Trophoblast cell (in vitro differentiated cells and primary cell): Measurements from ENCODE around the gene TMEM45A.

Experiments
- DNase-seq, 2 donors: peaks; one replicate each; pipeline ENCODE4 v3.0.0-alpha.2; 2016
- H2AFZ ChIP-seq: 2 replicates; pipeline ENCODE4 v1.6.1; 2013; ENCODE audit warnings: low read length, moderate library complexity, mild to moderate bottlenecking; ENCODE audit not compliant: insufficient read depth, poor library complexity
- H2AK5ac ChIP-seq: 2 replicates; pipeline ENCODE4 v1.6.1; 2013; ENCODE audit warnings: mild to moderate bottlenecking, low read length
- H2BK120ac ChIP-seq: 2 replicates; pipeline ENCODE4 v1.6.1; 2013; ENCODE audit warnings: low read length, mild to moderate bottlenecking, moderate library complexity; ENCODE audit not compliant: insufficient read depth, poor library complexity
- H2BK12ac ChIP-seq: 2 replicates; pipeline ENCODE4 v1.6.1; 2013; ENCODE audit warnings: mild to moderate bottlenecking, low read length, moderate library complexity
- H2BK5ac ChIP-seq: 2 replicates; pipeline ENCODE4 v1.6.1; 2013; ENCODE audit warnings: low read length, low read depth, moderate library complexity, mild to moderate bottlenecking; ENCODE audit not compliant: poor library complexity
- H3K14ac ChIP-seq: 2 replicates; pipeline ENCODE4 v1.6.1; 2013; ENCODE audit warnings: mild to moderate bottlenecking, low read length
- H3K18ac ChIP-seq: 2 replicates; pipeline ENCODE4 v1.6.1; 2013; ENCODE audit warnings: mild to moderate bottlenecking, low read length
- H3K23ac ChIP-seq: 2 replicates; pipeline ENCODE4 v1.6.1; 2013; ENCODE audit warnings: low read length
- H3K27ac ChIP-seq: 2 replicates; pipeline ENCODE4 v1.5.1; 2013; ENCODE audit warnings: low read depth, mild to moderate bottlenecking, inconsistent platforms, low read length, moderate library complexity
- H3K27me3 ChIP-seq: 2 replicates; pipeline ENCODE4 v1.6.1; 2013; ENCODE audit warnings: inconsistent platforms, mild to moderate bottlenecking, low read length, moderate library complexity; ENCODE audit not compliant: insufficient read depth
- H3K36me3 ChIP-seq, 2 experiments: 1 replicate in 1 of 2; 2 replicates in 1 of 2; pipeline ENCODE4 v1.6.1; 2013; ENCODE audit warnings: low read length in 2 of 2, mild to moderate bottlenecking in 2 of 2, moderate library complexity in 1 of 2; ENCODE audit not compliant: insufficient read depth in 2 of 2, control insufficient read depth in 1 of 2
- H3K4ac ChIP-seq: 2 replicates; pipeline ENCODE4 v1.6.1; 2013; ENCODE audit warnings: low read depth, mild to moderate bottlenecking, low read length, moderate library complexity
- H3K4me1 ChIP-seq, 2 experiments: 1 replicate in 1 of 2; 2 replicates in 1 of 2; pipeline ENCODE4 v1.6.1; 2013; ENCODE audit warnings: low read length in 2 of 2, mild to moderate bottlenecking in 2 of 2, moderate library complexity in 1 of 2; ENCODE audit not compliant: insufficient read depth in 2 of 2, control insufficient read depth in 1 of 2
- H3K4me2 ChIP-seq: 2 replicates; pipeline ENCODE4 v1.6.1; 2013; ENCODE audit warnings: inconsistent platforms, mild to moderate bottlenecking, low read length, moderate library complexity
- H3K4me3 ChIP-seq: 2 replicates; pipeline ENCODE4 v1.5.1; 2013; ENCODE audit warnings: mild to moderate bottlenecking, low read depth, low read length, inconsistent platforms
- H3K79me1 ChIP-seq: one replicate; pipeline ENCODE4 v1.6.1; 2013; ENCODE audit warnings: low read length
- H3K79me2 ChIP-seq: 2 replicates; pipeline ENCODE4 v1.6.1; 2013; ENCODE audit warnings: low read length, mild to moderate bottlenecking; ENCODE audit not compliant: control insufficient read depth, insufficient read depth, poor library complexity
- H3K9ac ChIP-seq: 2 replicates; pipeline ENCODE4 v1.6.1; 2013; ENCODE audit warnings: mild to moderate bottlenecking, low read length
- H3K9me3 ChIP-seq: 2 replicates; pipeline ENCODE4 v1.6.1; 2013; ENCODE audit warnings: low read depth, mild to moderate bottlenecking, control low read depth, inconsistent platforms, low read length; ENCODE audit not compliant: insufficient read depth
- H4K12ac ChIP-seq: 2 replicates; pipeline ENCODE4 v1.6.1; 2013; ENCODE audit warnings: low read depth, mild to moderate bottlenecking, low read length, moderate library complexity
- H4K8ac ChIP-seq: 2 replicates; pipeline ENCODE4 v1.6.1; 2013; ENCODE audit warnings: low read depth, mild to moderate bottlenecking, low read length, moderate library complexity
- H4K91ac ChIP-seq: one replicate; pipeline ENCODE4 v1.6.1; 2013; ENCODE audit warnings: low read depth, mild to moderate bottlenecking, low read length, moderate library complexity
- WGBS: extraction: QIAGEN DNeasy Blood & Tissue Kit; methylation state at CpG from one replicate; pipeline ENCODE4 v1.1.7; 2013; ENCODE audit warnings: missing lambda C conversion rate; ENCODE audit not compliant: insufficient read length, insufficient coverage; ENCODE audit errors: extremely low coverage; 5-methylcytosine and 5-hydroxymethylcytosine counted together

The TMEM45A gene

GRCh38 chr3:100606894-100607512 is 114.6 kb downstream of the TMEM45A start:
- Histone ChIP-seq H3K4me1 (no peaks in the 10 kb centered on the region), H4K12ac (no peak overlapping the region), H3K4me2 (no peak overlapping the region), H2BK120ac (no peak overlapping the region), H3K27me3 (no peaks in the 10 kb centered on the region), H4K8ac (no peak overlapping the region), H3K23ac (no peak overlapping the region), H2AFZ (no peak overlapping the region), H3K4ac (no peak overlapping the region), H2BK5ac (no peak overlapping the region), H3K9me3 (peaks cover 1% of the 10 kb centered on the region), H3K79me1 (no peaks in the 10 kb centered on the region), H4K91ac (no peak overlapping the region), H3K79me2 (no peaks in the 10 kb centered on the region), H2BK12ac (no peak overlapping the region), H3K36me3 (no peaks in the 10 kb centered on the region), H3K9ac (no peak overlapping the region), H3K14ac (no peak overlapping the region), H3K4me3 (no peak overlapping the region), H3K27ac (no peak overlapping the region), H2AK5ac (no peak overlapping the region), H3K18ac (no peak overlapping the region)
- no peak for DNase-seq

DNA sequence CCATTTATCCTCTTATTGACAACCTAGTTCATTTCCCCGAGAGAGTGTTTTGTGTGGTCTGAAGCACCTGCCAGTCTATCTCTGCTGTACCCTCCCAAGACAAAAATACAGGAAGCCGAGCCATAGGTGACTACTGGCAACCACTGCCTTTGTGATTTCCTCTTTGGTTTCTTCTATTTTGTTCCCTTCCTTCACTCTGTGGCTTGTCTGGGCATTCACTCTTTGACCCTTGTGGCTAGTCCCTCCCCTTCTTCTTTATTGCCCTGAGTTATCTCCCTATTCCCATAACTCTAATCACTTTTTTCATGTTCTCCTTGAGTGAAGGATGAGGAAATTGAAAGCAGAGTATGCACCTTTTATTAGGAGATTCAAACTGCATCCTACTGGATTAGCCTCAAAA is 116.9 kb downstream of the TMEM45A start, which contains the start of gene ADGRG7:
ADGRG7 (plus strand) TSS at position 297 of the 400 bp plus-strand sequence. CDS start 256 bp downstream, outside the sequence.
- Histone ChIP-seq H3K9me3 (peaks cover 1% of the 10 kb centered on the region), H2BK120ac (no peak within 1 kb of the TSS), H3K27me3 (no peaks in the 10 kb centered on the region), H3K79me2 (no peaks in the 10 kb centered on the region), H2BK12ac (no peak within 1 kb of the TSS), H3K27ac (no peak within 1 kb of the TSS), H3K4me3 (no peak within 1 kb of the TSS), H4K8ac (no peak within 1 kb of the TSS), H3K18ac (no peak within 1 kb of the TSS), H3K79me1 (no peaks in the 10 kb centered on the region), H4K12ac (no peak within 1 kb of the TSS), H3K36me3 (no peaks in the 10 kb centered on the region), H3K9ac (no peak within 1 kb of the TSS), H2BK5ac (no peak within 1 kb of the TSS), H2AFZ (no peak within 1 kb of the TSS), H3K23ac (no peak within 1 kb of the TSS), H3K4me2 (no peak within 1 kb of the TSS), H3K4me1 (no peaks in the 10 kb centered on the region), H3K4ac (no peak within 1 kb of the TSS), H2AK5ac (no peak within 1 kb of the TSS), H4K91ac (no peak within 1 kb of the TSS), H3K14ac (no peak within 1 kb of the TSS)
- no peak for DNase-seq
- no CpG with 5 or more reads among the region's 2 CpGs for WGBS

- no CpG with 5 or more reads among the region's 2 CpGs for WGBS
- H3K36me3 ChIP-seq: no peaks in the 10 kb centered on the region
- H2AFZ ChIP-seq: no peak overlapping the region
Measured at GRCh38 chr3:100609963-100610362, 117.5 kb downstream of the TMEM45A start.

GRCh38 chr3:100611221-100611620 is 118.8 kb downstream of the TMEM45A start:
- no peaks in the 10 kb centered on the region for H3K36me3 ChIP-seq
- no peak overlapping the region for H4K8ac ChIP-seq
- no peak overlapping the region for H3K9ac ChIP-seq
- H3K27me3 ChIP-seq: no peaks in the 10 kb centered on the region
- no peak overlapping the region for H2BK120ac ChIP-seq
- no peak overlapping the region for H3K14ac ChIP-seq
- H3K79me2 ChIP-seq: no peaks in the 10 kb centered on the region
- peaks cover 1% of the 10 kb centered on the region for H3K9me3 ChIP-seq
- no peaks in the 10 kb centered on the region for H3K4me1 ChIP-seq
- no CpG with 5 or more reads among the region's 3 CpGs for WGBS
- no peaks in the 10 kb centered on the region for H3K79me1 ChIP-seq
- H3K4ac ChIP-seq: no peak overlapping the region
- H2AK5ac ChIP-seq: no peak overlapping the region
- H3K18ac ChIP-seq: no peak overlapping the region
- no peak overlapping the region for H2AFZ ChIP-seq
- no peak overlapping the region for H4K91ac ChIP-seq
- no peak overlapping the region for H2BK5ac ChIP-seq
- H3K23ac ChIP-seq: no peak overlapping the region
- no peak overlapping the region for H2BK12ac ChIP-seq
- no peak overlapping the region for H3K4me3 ChIP-seq
- H3K27ac ChIP-seq: no peak overlapping the region
- H3K4me2 ChIP-seq: no peak overlapping the region
- H4K12ac ChIP-seq: no peak overlapping the region
- no peak for DNase-seq

More at GRCh38 chr3:100609963-100610362, 117.5 kb downstream of the TMEM45A start:
- no peak overlapping the region for H2BK12ac ChIP-seq
- H3K27ac ChIP-seq: no peak overlapping the region
- no peak overlapping the region for H3K4me3 ChIP-seq
- no peak overlapping the region for H2BK5ac ChIP-seq
- H3K14ac ChIP-seq: no peak overlapping the region
- no peak overlapping the region for H3K18ac ChIP-seq
- no peak overlapping the region for H4K8ac ChIP-seq
- H3K9ac ChIP-seq: no peak overlapping the region
- no peaks in the 10 kb centered on the region for H3K4me1 ChIP-seq
- H3K9me3 ChIP-seq: peaks cover 1% of the 10 kb centered on the region
- H3K4ac ChIP-seq: no peak overlapping the region
- DNase-seq: no peak
- H3K79me2 ChIP-seq: no peaks in the 10 kb centered on the region
- H3K4me2 ChIP-seq: no peak overlapping the region
- no peak overlapping the region for H3K23ac ChIP-seq
- no peak overlapping the region for H2AK5ac ChIP-seq
- no peaks in the 10 kb centered on the region for H3K27me3 ChIP-seq
- H3K79me1 ChIP-seq: no peaks in the 10 kb centered on the region
- no peak overlapping the region for H4K12ac ChIP-seq
- H2BK120ac ChIP-seq: no peak overlapping the region
- H4K91ac ChIP-seq: no peak overlapping the region
